K562 (cell line): ENCODE data around the gene PRDM15. TPM values are rescaled to one million over a fixed set of nuclear protein-coding genes. Genes with fewer than 3 reads are reported as not detected.

Experiments used
- CC2D1A ChIP-seq: fragments of 450-650 bp; IDR thresholded peaks from 2 replicates; pipeline ENCODE4 v1.6.1; 2017; ENCODE audit warnings: mild to moderate bottlenecking
- CSDE1 ChIP-seq, 2 experiments: fragments of 450-650 bp; IDR thresholded peaks; 2 replicates each; pipeline ENCODE4 v1.6.1; 2016; ENCODE audit warnings: mild to moderate bottlenecking in 1 of 2
- DACH1 ChIP-seq: fragments of 450-650 bp; IDR thresholded peaks from 2 replicates; pipeline ENCODE4 v1.6.1; 2018; ENCODE audit not compliant: partially characterized antibody
- MYBL2 ChIP-seq, 2 experiments: fragments of 450-650 bp in 1 of 2; sonication (generic) in 1 of 2; formaldehyde crosslinking in 1 of 2; IDR thresholded peaks; 2 replicates each; pipeline versions ENCODE4 v1.6.1 to v1.8.1; 2017 to 2022; ENCODE audit warnings: borderline replicate concordance in 1 of 2, inconsistent platforms in 1 of 2, low read depth in 1 of 2, mild to moderate bottlenecking in 1 of 2, missing genetic modification reagents in 1 of 2, moderate library complexity in 1 of 2
- NFYB ChIP-seq: IDR thresholded peaks from 2 replicates; pipeline ENCODE4 v1.6.1; 2011; ENCODE audit warnings: mild to moderate bottlenecking, moderate library complexity; ENCODE audit not compliant: insufficient read length; ENCODE audit errors: extremely low read depth
- RBM22 ChIP-seq: fragments of 200-400 bp; formaldehyde crosslinking; IDR thresholded peaks from 2 replicates; pipeline ENCODE4 v1.6.1; 2018; ENCODE audit warnings: low read length, low read depth; ENCODE audit not compliant: poor library complexity, severe bottlenecking
- SP2 ChIP-seq: IDR thresholded peaks from 2 replicates; pipeline ENCODE4 v1.6.1; 2011; ENCODE audit warnings: mild to moderate bottlenecking, low read depth, low read length, moderate library complexity; ENCODE audit not compliant: poor library complexity, severe bottlenecking; ENCODE audit errors: extremely low read depth
- TCF7 ChIP-seq: sonication (generic); IDR thresholded peaks from 2 replicates; pipeline ENCODE4 v1.6.1; 2016; ENCODE audit warnings: antibody characterized with exemption, borderline replicate concordance
- ZNF165 ChIP-seq: fragments of 250-450 bp; sonication (Bioruptor Pico); IDR thresholded peaks from 2 replicates; pipeline ENCODE4 v1.4.0; 2020; ENCODE audit warnings: borderline replicate concordance
- polyA plus RNA-seq, 8 experiments: library from polyadenylated mRNA; depleted of rRNA in 4 of 8; stranded (reverse) in 5 of 8; unstranded in 3 of 8; fragments of >200 nt; fragmentation: Nextera tagmentation in 2 of 8; fragmentation: Illumina TruSeq in 1 of 8; extraction: Ambion mirVana in 2 of 8; extraction: Trizol in 1 of 8; gene quantifications; 2 replicates each; pipeline versions ENCODE4 v1.2.1 to v1.2.3, GENCODE V29; 2011 to 2014; ENCODE audit warnings: inconsistent platforms in 1 of 8, missing spikeins in 1 of 8
- total RNA-seq, 7 experiments: library from RNA; depleted of rRNA in 6 of 7; stranded (reverse); fragments of >200 nt in 6 of 7; fragmentation: Illumina TruSeq in 2 of 7; extraction: Trizol in 2 of 7; gene quantifications; 2 replicates each; pipeline versions ENCODE4 v1.2.1 to v1.2.3, GENCODE V29; 2011 to 2021; ENCODE audit warnings: low replicate concordance in 1 of 7
- TF ChIP-seq, protein P1 (sequence below): fragments of 450-650 bp; IDR thresholded peaks from 2 replicates; pipeline ENCODE4 v1.6.1; 2016; ENCODE audit warnings: mild to moderate bottlenecking, moderate library complexity
- TF ChIP-seq, protein P2 (sequence below): IDR thresholded peaks from 2 replicates; pipeline ENCODE4 v1.6.1; 2012; ENCODE audit warnings: low read depth, low read length, improper control_type of control experiment, borderline replicate concordance
- TF ChIP-seq, protein P3 (sequence below): sonication (generic); IDR thresholded peaks from 2 replicates; pipeline ENCODE4 v1.6.1; 2016

The PRDM15 gene
- total and polyA plus RNA-seq, 9 of the 15 experiments (the other 6 are each of a cell fraction or from before 2014, with no cell fraction given), result 0.93 to 9.2 (median 6.2) TPM

DNA sequence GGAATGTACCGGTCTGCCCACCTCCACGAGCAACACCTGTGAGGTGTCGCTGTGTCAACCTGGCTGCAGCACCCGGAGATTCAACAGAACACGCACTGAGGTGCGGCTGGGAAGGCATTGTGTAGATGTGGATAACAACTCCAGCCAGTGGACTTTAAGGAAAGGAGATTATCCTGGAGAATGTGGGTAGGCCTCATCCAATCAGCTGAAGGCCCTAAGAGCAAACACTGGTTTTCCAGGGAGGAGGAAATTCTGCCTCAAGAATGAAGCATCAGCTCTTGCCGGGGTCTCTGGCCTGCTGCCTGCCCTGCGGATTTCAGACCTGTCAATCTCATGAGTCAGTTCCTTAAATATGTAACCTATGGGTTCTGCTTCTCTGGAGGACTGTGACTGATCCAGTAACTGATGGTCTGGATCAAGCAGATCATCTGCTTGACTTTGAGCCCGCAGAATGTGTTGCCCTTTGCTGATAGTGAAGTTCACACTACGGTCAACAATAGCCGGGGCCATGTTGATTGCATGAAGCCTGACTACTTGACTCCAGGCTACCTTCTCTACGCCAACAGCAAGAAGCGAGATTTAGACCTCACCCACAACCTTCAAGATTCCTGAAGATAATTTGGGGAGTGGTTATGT is 15.9 kb upstream of the PRDM15 start (continued):
- TF ChIP-seq, protein P1, sequence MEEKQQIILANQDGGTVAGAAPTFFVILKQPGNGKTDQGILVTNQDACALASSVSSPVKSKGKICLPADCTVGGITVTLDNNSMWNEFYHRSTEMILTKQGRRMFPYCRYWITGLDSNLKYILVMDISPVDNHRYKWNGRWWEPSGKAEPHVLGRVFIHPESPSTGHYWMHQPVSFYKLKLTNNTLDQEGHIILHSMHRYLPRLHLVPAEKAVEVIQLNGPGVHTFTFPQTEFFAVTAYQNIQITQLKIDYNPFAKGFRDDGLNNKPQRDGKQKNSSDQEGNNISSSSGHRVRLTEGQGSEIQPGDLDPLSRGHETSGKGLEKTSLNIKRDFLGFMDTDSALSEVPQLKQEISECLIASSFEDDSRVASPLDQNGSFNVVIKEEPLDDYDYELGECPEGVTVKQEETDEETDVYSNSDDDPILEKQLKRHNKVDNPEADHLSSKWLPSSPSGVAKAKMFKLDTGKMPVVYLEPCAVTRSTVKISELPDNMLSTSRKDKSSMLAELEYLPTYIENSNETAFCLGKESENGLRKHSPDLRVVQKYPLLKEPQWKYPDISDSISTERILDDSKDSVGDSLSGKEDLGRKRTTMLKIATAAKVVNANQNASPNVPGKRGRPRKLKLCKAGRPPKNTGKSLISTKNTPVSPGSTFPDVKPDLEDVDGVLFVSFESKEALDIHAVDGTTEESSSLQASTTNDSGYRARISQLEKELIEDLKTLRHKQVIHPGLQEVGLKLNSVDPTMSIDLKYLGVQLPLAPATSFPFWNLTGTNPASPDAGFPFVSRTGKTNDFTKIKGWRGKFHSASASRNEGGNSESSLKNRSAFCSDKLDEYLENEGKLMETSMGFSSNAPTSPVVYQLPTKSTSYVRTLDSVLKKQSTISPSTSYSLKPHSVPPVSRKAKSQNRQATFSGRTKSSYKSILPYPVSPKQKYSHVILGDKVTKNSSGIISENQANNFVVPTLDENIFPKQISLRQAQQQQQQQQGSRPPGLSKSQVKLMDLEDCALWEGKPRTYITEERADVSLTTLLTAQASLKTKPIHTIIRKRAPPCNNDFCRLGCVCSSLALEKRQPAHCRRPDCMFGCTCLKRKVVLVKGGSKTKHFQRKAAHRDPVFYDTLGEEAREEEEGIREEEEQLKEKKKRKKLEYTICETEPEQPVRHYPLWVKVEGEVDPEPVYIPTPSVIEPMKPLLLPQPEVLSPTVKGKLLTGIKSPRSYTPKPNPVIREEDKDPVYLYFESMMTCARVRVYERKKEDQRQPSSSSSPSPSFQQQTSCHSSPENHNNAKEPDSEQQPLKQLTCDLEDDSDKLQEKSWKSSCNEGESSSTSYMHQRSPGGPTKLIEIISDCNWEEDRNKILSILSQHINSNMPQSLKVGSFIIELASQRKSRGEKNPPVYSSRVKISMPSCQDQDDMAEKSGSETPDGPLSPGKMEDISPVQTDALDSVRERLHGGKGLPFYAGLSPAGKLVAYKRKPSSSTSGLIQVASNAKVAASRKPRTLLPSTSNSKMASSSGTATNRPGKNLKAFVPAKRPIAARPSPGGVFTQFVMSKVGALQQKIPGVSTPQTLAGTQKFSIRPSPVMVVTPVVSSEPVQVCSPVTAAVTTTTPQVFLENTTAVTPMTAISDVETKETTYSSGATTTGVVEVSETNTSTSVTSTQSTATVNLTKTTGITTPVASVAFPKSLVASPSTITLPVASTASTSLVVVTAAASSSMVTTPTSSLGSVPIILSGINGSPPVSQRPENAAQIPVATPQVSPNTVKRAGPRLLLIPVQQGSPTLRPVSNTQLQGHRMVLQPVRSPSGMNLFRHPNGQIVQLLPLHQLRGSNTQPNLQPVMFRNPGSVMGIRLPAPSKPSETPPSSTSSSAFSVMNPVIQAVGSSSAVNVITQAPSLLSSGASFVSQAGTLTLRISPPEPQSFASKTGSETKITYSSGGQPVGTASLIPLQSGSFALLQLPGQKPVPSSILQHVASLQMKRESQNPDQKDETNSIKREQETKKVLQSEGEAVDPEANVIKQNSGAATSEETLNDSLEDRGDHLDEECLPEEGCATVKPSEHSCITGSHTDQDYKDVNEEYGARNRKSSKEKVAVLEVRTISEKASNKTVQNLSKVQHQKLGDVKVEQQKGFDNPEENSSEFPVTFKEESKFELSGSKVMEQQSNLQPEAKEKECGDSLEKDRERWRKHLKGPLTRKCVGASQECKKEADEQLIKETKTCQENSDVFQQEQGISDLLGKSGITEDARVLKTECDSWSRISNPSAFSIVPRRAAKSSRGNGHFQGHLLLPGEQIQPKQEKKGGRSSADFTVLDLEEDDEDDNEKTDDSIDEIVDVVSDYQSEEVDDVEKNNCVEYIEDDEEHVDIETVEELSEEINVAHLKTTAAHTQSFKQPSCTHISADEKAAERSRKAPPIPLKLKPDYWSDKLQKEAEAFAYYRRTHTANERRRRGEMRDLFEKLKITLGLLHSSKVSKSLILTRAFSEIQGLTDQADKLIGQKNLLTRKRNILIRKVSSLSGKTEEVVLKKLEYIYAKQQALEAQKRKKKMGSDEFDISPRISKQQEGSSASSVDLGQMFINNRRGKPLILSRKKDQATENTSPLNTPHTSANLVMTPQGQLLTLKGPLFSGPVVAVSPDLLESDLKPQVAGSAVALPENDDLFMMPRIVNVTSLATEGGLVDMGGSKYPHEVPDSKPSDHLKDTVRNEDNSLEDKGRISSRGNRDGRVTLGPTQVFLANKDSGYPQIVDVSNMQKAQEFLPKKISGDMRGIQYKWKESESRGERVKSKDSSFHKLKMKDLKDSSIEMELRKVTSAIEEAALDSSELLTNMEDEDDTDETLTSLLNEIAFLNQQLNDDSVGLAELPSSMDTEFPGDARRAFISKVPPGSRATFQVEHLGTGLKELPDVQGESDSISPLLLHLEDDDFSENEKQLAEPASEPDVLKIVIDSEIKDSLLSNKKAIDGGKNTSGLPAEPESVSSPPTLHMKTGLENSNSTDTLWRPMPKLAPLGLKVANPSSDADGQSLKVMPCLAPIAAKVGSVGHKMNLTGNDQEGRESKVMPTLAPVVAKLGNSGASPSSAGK, result no peak
- TF ChIP-seq CSDE1 (IDR thresholded peaks at IDR 0.05) (no peak), DACH1 (no peak), SP2 (no peak), CC2D1A (peak; percentile 84), MYBL2 (IDR thresholded peaks at IDR 0.05; ENCODE audit: low read depth) (no peak), MYBL2 (CRISPR knock-in tag; IDR thresholded peaks at IDR 0.05; ENCODE audit: borderline replicate concordance) (no peak), TCF7 (no peak), NFYB (no peak), RBM22 (no peak), ZNF165 (CRISPR knock-in tag) (no peak)
- TF ChIP-seq, protein P2, sequence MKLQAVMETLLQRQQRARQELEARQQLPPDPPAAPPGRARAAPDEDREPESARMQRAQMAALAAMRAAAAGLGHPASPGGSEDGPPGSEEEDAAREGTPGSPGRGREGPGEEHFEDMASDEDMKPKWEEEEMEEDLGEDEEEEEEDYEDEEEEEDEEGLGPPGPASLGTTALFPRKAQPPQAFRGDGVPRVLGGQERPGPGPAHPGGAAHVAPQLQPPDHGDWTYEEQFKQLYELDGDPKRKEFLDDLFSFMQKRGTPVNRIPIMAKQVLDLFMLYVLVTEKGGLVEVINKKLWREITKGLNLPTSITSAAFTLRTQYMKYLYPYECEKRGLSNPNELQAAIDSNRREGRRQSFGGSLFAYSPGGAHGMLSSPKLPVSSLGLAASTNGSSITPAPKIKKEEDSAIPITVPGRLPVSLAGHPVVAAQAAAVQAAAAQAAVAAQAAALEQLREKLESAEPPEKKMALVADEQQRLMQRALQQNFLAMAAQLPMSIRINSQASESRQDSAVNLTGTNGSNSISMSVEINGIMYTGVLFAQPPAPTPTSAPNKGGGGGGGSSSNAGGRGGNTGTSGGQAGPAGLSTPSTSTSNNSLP, result no peak
- TF ChIP-seq, protein P3, sequence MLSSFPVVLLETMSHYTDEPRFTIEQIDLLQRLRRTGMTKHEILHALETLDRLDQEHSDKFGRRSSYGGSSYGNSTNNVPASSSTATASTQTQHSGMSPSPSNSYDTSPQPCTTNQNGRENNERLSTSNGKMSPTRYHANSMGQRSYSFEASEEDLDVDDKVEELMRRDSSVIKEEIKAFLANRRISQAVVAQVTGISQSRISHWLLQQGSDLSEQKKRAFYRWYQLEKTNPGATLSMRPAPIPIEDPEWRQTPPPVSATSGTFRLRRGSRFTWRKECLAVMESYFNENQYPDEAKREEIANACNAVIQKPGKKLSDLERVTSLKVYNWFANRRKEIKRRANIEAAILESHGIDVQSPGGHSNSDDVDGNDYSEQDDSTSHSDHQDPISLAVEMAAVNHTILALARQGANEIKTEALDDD, result peak; percentile 89
